Neutrophil (primary cell): ENCODE data around the gene PIGC.

ENCODE experiments used
- H3K27ac ChIP-seq: fragments of 200-600 bp; sonication (generic); 2 replicates; pipeline ENCODE4 v1.5.1; 2016; ENCODE audit warnings: mild to moderate bottlenecking, moderate library complexity
- H3K27me3 ChIP-seq: fragments of 200-600 bp; sonication (generic); 2 replicates; pipeline ENCODE4 v1.6.0; 2016; ENCODE audit warnings: mild to moderate bottlenecking
- H3K36me3 ChIP-seq: fragments of 200-600 bp; sonication (generic); 2 replicates; pipeline ENCODE4 v1.5.1; 2017
- H3K4me1 ChIP-seq, 2 experiments: fragments of 200-600 bp in 1 of 2; sonication (generic) in 1 of 2; 1 replicate in 1 of 2; 2 replicates in 1 of 2; pipeline versions ENCODE4 v1.5.1 to v1.6.1; 2013 to 2016; ENCODE audit warnings: low read depth in 1 of 2, low read length in 1 of 2, mild to moderate bottlenecking in 1 of 2, moderate library complexity in 1 of 2; ENCODE audit not compliant: control insufficient read depth in 1 of 2, insufficient read depth in 1 of 2
- H3K4me3 ChIP-seq, 2 experiments: fragments of 200-600 bp in 1 of 2; sonication (generic) in 1 of 2; 1 replicate in 1 of 2; 2 replicates in 1 of 2; pipeline ENCODE4 v1.5.1; 2013 to 2016; ENCODE audit warnings: low read depth in 1 of 2, low read length in 1 of 2, mild to moderate bottlenecking in 1 of 2, moderate library complexity in 1 of 2
- H3K9me3 ChIP-seq: fragments of 200-600 bp; sonication (generic); 2 replicates; pipeline ENCODE4 v1.5.1; 2016
- CTCF ChIP-seq: fragments of 200-600 bp; sonication (generic); IDR thresholded peaks from 2 replicates; pipeline ENCODE4 v1.5.1; 2016; ENCODE audit warnings: antibody characterized with exemption

The PIGC gene

GRCh38 chr1:172460177-172460576, 16.3 kb upstream of the PIGC start:
- no peak overlapping the region for H3K27ac ChIP-seq
- no peak for TF ChIP-seq CTCF
- no peaks in the 10 kb centered on the region for H3K27me3 ChIP-seq
- peaks cover 9 to 15% of the 10 kb centered on the region in 2 experiments for H3K4me1 ChIP-seq
- H3K4me3 ChIP-seq, result no peak overlapping the region
- no peaks in the 10 kb centered on the region for H3K36me3 ChIP-seq
- no peaks in the 10 kb centered on the region for H3K9me3 ChIP-seq

DNA sequence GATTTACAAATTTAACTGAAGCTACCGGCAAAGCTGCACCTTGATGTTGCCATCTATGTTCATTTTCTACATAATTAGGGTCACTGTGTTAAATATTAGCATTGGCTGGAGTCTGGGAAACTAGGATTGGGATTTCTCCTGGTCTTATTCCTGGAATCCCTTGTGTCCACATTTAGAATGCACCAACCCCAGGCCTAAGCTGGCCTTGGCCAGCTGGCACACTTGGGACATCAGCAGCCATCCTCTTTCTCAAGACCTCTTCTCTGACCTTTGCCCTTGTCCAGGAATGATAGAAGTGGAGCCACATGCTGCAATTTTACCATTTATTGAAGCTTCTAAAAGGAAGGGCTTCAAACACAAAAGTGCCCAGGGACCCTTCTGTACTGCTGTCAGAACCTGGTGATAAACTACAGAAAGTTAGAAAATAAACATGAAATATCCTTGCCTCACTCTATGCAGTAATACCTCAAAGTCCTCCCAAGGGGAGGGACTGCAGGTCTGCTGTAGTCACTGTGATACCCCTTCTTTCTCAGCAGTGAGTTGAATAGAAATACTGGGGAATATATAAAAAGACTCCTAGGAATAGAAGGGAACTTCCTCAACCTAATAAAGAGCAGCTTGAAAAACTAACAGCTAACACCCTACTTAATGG, 13.7 kb upstream of the PIGC start:
- Histone ChIP-seq H3K4me1 (peaks cover 8 to 12% of the 10 kb centered on the region in 2 experiments), H3K27ac (no peak overlapping the region), H3K4me3 (no peak overlapping the region), H3K36me3 (no peaks in the 10 kb centered on the region), H3K9me3 (no peaks in the 10 kb centered on the region), H3K27me3 (no peaks in the 10 kb centered on the region)
- TF ChIP-seq CTCF, result no peak

GRCh38 chr1:172456344-172456769, 12.5 kb upstream of the PIGC start:
- peaks cover 8 to 12% of the 10 kb centered on the region in 2 experiments for H3K4me1 ChIP-seq
- no peak overlapping the region for H3K27ac ChIP-seq
- H3K36me3 ChIP-seq, result no peaks in the 10 kb centered on the region
- no peak overlapping the region for H3K4me3 ChIP-seq
- TF ChIP-seq CTCF, result no peak
- no peaks in the 10 kb centered on the region for H3K27me3 ChIP-seq
- no peaks in the 10 kb centered on the region for H3K9me3 ChIP-seq

DNA sequence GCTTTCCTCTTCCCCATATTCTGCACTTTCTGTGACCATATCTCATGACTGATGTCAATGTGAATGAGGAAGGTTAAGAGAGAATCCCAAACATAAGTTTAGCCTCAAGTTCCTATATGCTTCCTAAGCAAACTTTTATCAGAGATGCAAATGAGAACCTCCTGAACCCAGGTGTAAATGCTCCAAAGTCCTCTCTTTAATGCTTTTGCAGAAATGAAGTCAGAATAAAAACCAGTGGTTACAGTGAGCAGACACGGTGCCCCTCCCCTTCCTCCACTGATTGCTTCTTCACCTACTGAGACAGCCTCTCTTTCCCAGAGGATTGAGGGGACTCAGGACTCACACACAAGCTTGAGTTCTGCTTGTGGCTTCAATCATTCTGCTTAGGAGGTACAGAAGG, 11.6 kb upstream of the PIGC start:
- no peaks in the 10 kb centered on the region for H3K27me3 ChIP-seq
- no peak for TF ChIP-seq CTCF
- peaks cover 12 to 15% of the 10 kb centered on the region in 2 experiments for H3K4me1 ChIP-seq
- no peak overlapping the region for H3K27ac ChIP-seq
- no peak overlapping the region for H3K4me3 ChIP-seq
- no peaks in the 10 kb centered on the region for H3K36me3 ChIP-seq
- no peaks in the 10 kb centered on the region for H3K9me3 ChIP-seq

GRCh38 chr1:172453607-172454006, 9.7 kb upstream of the PIGC start:
- Histone ChIP-seq H3K9me3 (no peaks in the 10 kb centered on the region), H3K27me3 (no peaks in the 10 kb centered on the region), H3K27ac (no peak overlapping the region), H3K4me1 (peaks cover 31 to 33% of the 10 kb centered on the region in 2 experiments), H3K4me3 (no peak overlapping the region), H3K36me3 (no peaks in the 10 kb centered on the region)
- no peak for TF ChIP-seq CTCF
